ENCODE measurements around the gene RPS6KA6. TPM values are rescaled to one million over a fixed set of nuclear protein-coding genes. Genes with fewer than 3 reads are reported as not detected.

The RPS6KA6 gene
- total RNA-seq, 4 donors from 2014 or later, result 0.69 to 1.8 (median 0.81) TPM

GRCh38 chrX:84155938-84156337 lies 32.1 kb downstream of the RPS6KA6 start:
- no peak for ATAC-seq (ENCODE audit: low FRiP score)
- no peak for TF ChIP-seq CTCF (IDR thresholded peaks at IDR 0.05)
- no peak for DNase-seq (ENCODE audit: low spot score)

GRCh38 chrX:84153538-84153937 lies 34.5 kb downstream of the RPS6KA6 start:
- no peak for ATAC-seq (ENCODE audit: low FRiP score)
- no peak for TF ChIP-seq CTCF (IDR thresholded peaks at IDR 0.05)

GRCh38 chrX:84144991-84145390 lies 43.0 kb downstream of the RPS6KA6 start:
- no peak for DNase-seq (ENCODE audit: low spot score)
- TF ChIP-seq CTCF (IDR thresholded peaks at IDR 0.05), result no peak

More at GRCh38 chrX:84153538-84153937, 34.5 kb downstream of the RPS6KA6 start:
- DNase-seq (ENCODE audit: low spot score), result no peak

GRCh38 chrX:84144281-84144680 lies 43.7 kb downstream of the RPS6KA6 start:
- TF ChIP-seq CTCF (IDR thresholded peaks at IDR 0.05), result no peak
- DNase-seq (ENCODE audit: low spot score) (no peak), ATAC-seq (ENCODE audit: low FRiP score) (no peak)

More at GRCh38 chrX:84144991-84145390, 43.0 kb downstream of the RPS6KA6 start:
- ATAC-seq (ENCODE audit: low FRiP score), result no peak

- DNase-seq (ENCODE audit: low spot score) (no peak), ATAC-seq (ENCODE audit: low FRiP score) (no peak)
- no peak for TF ChIP-seq CTCF (IDR thresholded peaks at IDR 0.05)
Observed at GRCh38 chrX:84133023-84133422, 55.0 kb downstream of the RPS6KA6 start.

- TF ChIP-seq CTCF (IDR thresholded peaks at IDR 0.05), result no peak
- no peak for ATAC-seq (ENCODE audit: low FRiP score)
- no peak for DNase-seq (ENCODE audit: low spot score)
Observed at GRCh38 chrX:84123585-84123984, 64.4 kb downstream of the RPS6KA6 start.

- no peak for ATAC-seq (ENCODE audit: low FRiP score)
- no peak for TF ChIP-seq CTCF (IDR thresholded peaks at IDR 0.05)
- no peak for DNase-seq (ENCODE audit: low spot score)
Observed at GRCh38 chrX:84118769-84119168, 69.2 kb downstream of the RPS6KA6 start.
